Thoracic aorta endothelial cell (primary cell): ENCODE measurements around the gene OR10H2. TPM values are rescaled to one million over a fixed set of nuclear protein-coding genes. Genes with fewer than 3 reads are reported as not detected.

Experiments used
- total RNA-seq: library from RNA; depleted of rRNA; stranded (reverse); fragments of >200 nt; gene quantifications from 2 replicates; pipeline ENCODE4 v1.2.3, GENCODE V29; 2012

Gene OR10H2
- not detected in 2 replicates for total RNA-seq

GRCh38 chr19:15727724-15728123 is at the start of gene OR10H2:
OR10H2 (plus strand) TSS chr19:15728024; CDS start chr19:15728044, 20 bp downstream.

GRCh38 chr19:15737722-15738121 is 9.9 kb downstream of the OR10H2 start, which contains the start of gene OR10H3:
OR10H3 (plus strand) TSS chr19:15737985; CDS start chr19:15741393, 3,408 bp downstream.

Other genes with a start within 250 kb of the OR10H2 start
- gene PGLYRP2, start 248.5 kb upstream of the OR10H2 start, total RNA-seq: not detected in 2 replicates
- not detected in 2 replicates for gene CYP4F22, start 219.5 kb upstream of the OR10H2 start, total RNA-seq
- gene CYP4F8, start 112.8 kb upstream of the OR10H2 start, total RNA-seq: not detected in 2 replicates
- gene CYP4F3, start 87.1 kb upstream of the OR10H2 start, total RNA-seq: under 0.01 and 0.07 TPM in 2 replicates
- gene CYP4F12, start 54.9 kb upstream of the OR10H2 start, total RNA-seq: not detected in 2 replicates
- not detected in 2 replicates for gene OR10H3, start 10.0 kb downstream of the OR10H2 start, total RNA-seq
- not detected in 2 replicates for gene OR10H5, start 59.6 kb downstream of the OR10H2 start, total RNA-seq
- gene OR10H1, start 87.6 kb downstream of the OR10H2 start, total RNA-seq: not detected in 2 replicates
- gene CYP4F2, start 170.1 kb downstream of the OR10H2 start, total RNA-seq: not detected in 2 replicates
- not detected in 2 replicates for gene CYP4F11, start 206.5 kb downstream of the OR10H2 start, total RNA-seq
- gene OR10H4, start 221.0 kb downstream of the OR10H2 start, total RNA-seq: not detected in 2 replicates